Type B pancreatic cell (in vitro differentiated cells): ENCODE measurements around the gene PRPF4. TPM values are rescaled to one million over a fixed set of nuclear protein-coding genes. Genes with fewer than 3 reads are reported as not detected.
"Not testable (repeated sequence)": the region's sequence is repeated elsewhere in the genome, so short reads cannot be mapped to it uniquely, and the experiment has no call there.

ENCODE experiments used
- DNase-seq: peaks from one replicate; pipeline ENCODE4 v3.0.0; 2021; ENCODE audit warnings: mixed read lengths; ENCODE audit not compliant: unreplicated experiment; ENCODE audit errors: extremely low spot score
- H3K27ac Mint-ChIP-seq: 2 replicates; pipeline ENCODE4 v1.8.0; 2021; ENCODE audit warnings: mild to moderate bottlenecking, mixed read lengths
- H3K27me3 Mint-ChIP-seq: 2 replicates; pipeline ENCODE4 v1.8.0; 2021; ENCODE audit warnings: mixed read lengths
- H3K36me3 Mint-ChIP-seq: 2 replicates; pipeline ENCODE4 v1.8.0; 2021; ENCODE audit warnings: mixed read lengths
- H3K4me1 Mint-ChIP-seq: one replicate; pipeline ENCODE4 v1.8.0; 2021; ENCODE audit warnings: mixed read lengths; ENCODE audit not compliant: unreplicated experiment
- H3K4me3 Mint-ChIP-seq: 2 replicates; pipeline ENCODE4 v1.8.0; 2021; ENCODE audit warnings: mild to moderate bottlenecking, mixed read lengths
- H3K9me3 Mint-ChIP-seq: 2 replicates; pipeline ENCODE4 v1.8.0; 2021; ENCODE audit warnings: mixed read lengths
- total RNA-seq: library from RNA; stranded (reverse); gene quantifications from 2 replicates; pipeline ENCODE4 v1.2.1, GENCODE V29; 2021; ENCODE audit warnings: low replicate concordance
- TF ChIP-seq, protein P1 (sequence below): fragments of 200-600 bp; sonication (generic); conservative IDR thresholded peaks from 2 replicates; pipeline ENCODE4 v1.5.0; 2021; ENCODE audit warnings: antibody characterized with exemption, mild to moderate bottlenecking

PRPF4 gene
- total RNA-seq, 1 donor from 2014 or later = 38.0 TPM

DNA sequence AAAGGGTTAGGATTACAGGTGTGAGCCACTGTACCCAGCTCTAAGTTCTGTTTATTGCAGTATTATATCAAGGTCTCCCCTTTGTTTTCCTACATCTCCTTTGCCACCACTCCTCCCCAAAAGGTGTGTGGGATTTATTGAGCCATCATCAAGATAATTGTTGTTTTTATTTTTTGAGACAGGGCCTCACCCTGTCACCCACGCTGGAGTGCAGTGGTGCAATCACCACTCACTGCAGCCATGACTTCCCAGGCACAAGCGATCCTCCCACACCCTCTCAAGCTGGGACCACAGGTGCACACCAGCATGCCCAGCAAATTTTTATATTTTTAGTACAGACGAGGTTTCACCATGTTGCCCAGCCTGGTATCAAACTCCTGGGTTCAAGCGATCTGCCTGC, 29.6 kb upstream of the PRPF4 start:
- Mint-ChIP-seq H3K4me3 (no peak overlapping the region), H3K27me3 (no peaks in the 10 kb centered on the region), H3K27ac (no peak overlapping the region), H3K36me3 (peaks cover 9% of the 10 kb centered on the region), H3K9me3 (peaks cover 3% of the 10 kb centered on the region), H3K4me1 (peaks cover 6% of the 10 kb centered on the region)
- TF ChIP-seq, protein P1, sequence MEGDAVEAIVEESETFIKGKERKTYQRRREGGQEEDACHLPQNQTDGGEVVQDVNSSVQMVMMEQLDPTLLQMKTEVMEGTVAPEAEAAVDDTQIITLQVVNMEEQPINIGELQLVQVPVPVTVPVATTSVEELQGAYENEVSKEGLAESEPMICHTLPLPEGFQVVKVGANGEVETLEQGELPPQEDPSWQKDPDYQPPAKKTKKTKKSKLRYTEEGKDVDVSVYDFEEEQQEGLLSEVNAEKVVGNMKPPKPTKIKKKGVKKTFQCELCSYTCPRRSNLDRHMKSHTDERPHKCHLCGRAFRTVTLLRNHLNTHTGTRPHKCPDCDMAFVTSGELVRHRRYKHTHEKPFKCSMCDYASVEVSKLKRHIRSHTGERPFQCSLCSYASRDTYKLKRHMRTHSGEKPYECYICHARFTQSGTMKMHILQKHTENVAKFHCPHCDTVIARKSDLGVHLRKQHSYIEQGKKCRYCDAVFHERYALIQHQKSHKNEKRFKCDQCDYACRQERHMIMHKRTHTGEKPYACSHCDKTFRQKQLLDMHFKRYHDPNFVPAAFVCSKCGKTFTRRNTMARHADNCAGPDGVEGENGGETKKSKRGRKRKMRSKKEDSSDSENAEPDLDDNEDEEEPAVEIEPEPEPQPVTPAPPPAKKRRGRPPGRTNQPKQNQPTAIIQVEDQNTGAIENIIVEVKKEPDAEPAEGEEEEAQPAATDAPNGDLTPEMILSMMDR = no peak
- no peak for DNase-seq

GRCh38 chr9:113246928-113247327, 28.5 kb upstream of the PRPF4 start:
- Mint-ChIP-seq H3K27me3 (no peaks in the 10 kb centered on the region), H3K36me3 (peaks cover 15% of the 10 kb centered on the region), H3K9me3 (peaks cover 3% of the 10 kb centered on the region), H3K27ac (no peak overlapping the region), H3K4me3 (no peak overlapping the region), H3K4me1 (peaks cover 6% of the 10 kb centered on the region)
- DNase-seq = no peak
- TF ChIP-seq, protein P1 = no peak

DNA sequence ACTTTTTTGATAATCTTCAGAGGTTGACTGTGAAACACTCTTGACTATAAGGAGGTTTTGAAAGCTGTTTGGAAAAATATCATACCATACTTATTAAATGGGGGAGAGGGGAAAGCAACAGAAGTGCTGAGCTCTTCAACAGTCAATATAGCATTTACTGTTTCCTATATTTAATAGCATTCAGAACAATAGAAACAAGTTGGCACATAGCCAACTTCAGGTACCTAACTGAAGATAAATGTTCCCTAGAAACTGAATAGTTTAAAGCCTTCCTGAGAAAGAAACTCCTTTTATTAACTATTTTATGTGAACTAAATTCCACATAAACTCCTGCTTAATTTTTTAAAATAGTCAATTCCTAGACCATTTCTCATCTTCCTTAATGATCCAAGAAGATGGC, 27.8 kb upstream of the PRPF4 start:
- TF ChIP-seq, protein P1 = no peak
- Mint-ChIP-seq H3K27me3 (no peaks in the 10 kb centered on the region), H3K27ac (no peak overlapping the region), H3K4me1 (peaks cover 6% of the 10 kb centered on the region), H3K9me3 (peaks cover 3% of the 10 kb centered on the region), H3K36me3 (peaks cover 16% of the 10 kb centered on the region), H3K4me3 (no peak overlapping the region)
- DNase-seq = no peak

- H3K27me3 Mint-ChIP-seq, H3K4me1 Mint-ChIP-seq, H3K4me3 Mint-ChIP-seq, H3K27ac Mint-ChIP-seq, DNase-seq, H3K9me3 Mint-ChIP-seq: not testable (repeated sequence)
- H3K36me3 Mint-ChIP-seq = peaks cover 19% of the 10 kb centered on the region
Measured at GRCh38 chr9:113249661-113250060, 25.8 kb upstream of the PRPF4 start.

DNA sequence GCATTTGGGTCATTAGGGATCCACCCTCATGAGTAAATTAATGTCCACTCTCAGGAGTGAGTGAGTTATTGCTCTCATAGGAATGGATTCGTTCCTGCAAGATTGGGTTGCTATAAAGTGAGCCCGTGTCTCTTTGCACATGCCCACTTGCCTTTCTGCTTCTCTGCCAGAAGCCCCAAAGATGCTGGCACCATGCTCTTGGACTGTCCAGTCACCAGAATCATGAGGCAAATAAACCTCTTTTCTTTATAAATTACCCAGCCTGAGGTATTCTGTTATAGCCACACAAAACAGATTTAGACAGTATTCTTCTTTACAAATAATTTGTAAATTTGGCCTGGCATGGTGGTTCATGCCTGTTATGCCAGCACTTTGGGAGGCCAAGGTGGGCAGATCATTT, 24.7 kb upstream of the PRPF4 start:
- Mint-ChIP-seq H3K27me3 (no peaks in the 10 kb centered on the region), H3K36me3 (peaks cover 19% of the 10 kb centered on the region), H3K9me3 (peaks cover 3% of the 10 kb centered on the region), H3K4me3 (no peak overlapping the region), H3K4me1 (no peaks in the 10 kb centered on the region), H3K27ac (no peak overlapping the region)
- DNase-seq = no peak
- TF ChIP-seq, protein P1 = no peak

DNA sequence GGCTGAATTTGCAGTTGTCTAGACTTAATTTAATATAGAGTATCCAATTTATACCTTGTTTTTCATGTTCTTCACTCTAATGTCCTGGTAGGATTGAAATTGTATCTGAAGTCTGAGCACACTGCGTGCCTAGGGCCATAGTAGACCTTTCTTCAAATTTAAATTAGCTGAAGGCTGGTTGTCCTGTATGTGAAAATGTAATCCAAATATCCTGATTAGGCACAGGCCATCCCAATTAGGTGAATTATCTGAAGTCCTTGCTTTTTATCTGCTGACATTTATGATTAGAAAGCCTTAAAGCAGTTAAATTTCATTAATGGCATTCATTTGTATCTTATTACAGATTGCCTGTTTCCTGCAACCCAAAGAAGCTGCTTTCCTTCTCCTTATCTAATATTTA, 20.5 kb upstream of the PRPF4 start:
- H3K27me3 Mint-ChIP-seq = no peaks in the 10 kb centered on the region
- no peak overlapping the region for H3K27ac Mint-ChIP-seq

More for the DNA sequence above, 20.5 kb upstream of the PRPF4 start:
- H3K4me1 Mint-ChIP-seq = no peaks in the 10 kb centered on the region
- DNase-seq = no peak
- H3K9me3 Mint-ChIP-seq = no peaks in the 10 kb centered on the region
- TF ChIP-seq, protein P1 = no peak
- H3K36me3 Mint-ChIP-seq = peaks cover 17% of the 10 kb centered on the region
- H3K4me3 Mint-ChIP-seq = no peak overlapping the region
